GM18526 (cell line): ENCODE measurements around the gene MATCAP1.

Experiments
- POLR2A ChIP-seq: IDR thresholded peaks from 3 replicates; pipeline ENCODE4 v1.6.1; 2011; ENCODE audit not compliant: insufficient read length; ENCODE audit errors: extremely low read depth

MATCAP1 gene

DNA sequence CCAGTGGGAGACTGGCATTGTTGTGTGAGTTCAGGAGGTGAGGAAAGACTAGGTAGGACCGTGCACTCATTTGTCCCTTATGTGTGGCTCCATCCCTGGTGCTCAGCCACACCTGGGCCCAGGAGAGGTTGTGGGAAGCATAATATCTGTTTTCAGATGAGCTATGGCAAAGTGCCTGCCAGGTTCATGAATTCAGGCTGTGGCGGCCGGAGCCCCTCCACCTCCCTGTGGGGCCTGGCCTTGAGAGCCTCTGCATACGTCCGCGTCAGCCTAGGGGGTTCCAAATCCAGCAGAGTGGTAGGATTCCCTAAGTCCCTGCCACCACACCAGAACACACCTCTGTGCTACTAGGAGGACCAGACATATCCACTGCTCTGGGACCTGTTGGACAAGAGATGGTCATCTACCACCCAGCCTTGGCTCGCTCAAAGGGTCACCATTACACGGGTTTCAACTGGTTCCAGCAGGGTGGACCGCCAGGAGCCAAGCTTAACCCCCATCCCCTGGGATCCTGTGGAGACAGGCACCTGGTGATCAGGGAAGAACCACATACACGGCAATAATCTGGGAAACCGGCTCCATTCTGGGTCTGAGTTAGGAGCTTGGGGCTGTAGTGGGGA is 35.0 kb downstream of the MATCAP1 start:
- no peak for TF ChIP-seq POLR2A

DNA sequence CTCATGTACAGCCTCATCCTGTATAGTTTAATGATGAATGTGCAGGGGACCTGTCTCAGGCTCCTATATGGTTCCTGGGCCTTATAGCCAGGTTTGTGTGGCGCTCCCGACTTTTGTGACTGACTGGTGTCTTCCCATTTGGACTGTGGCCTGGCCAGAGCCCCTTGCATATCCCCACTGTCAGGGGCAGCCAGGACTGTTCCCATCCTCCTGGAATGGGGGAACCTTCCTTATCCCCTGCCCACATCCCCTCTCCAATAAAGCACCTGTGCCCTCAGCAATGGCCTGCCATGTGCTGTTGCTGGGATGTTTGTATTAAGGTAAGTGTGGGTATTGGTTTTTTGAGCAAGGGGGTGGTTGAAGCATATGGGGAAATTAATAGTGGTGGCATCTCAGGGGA is 35.5 kb downstream of the MATCAP1 start:
- TF ChIP-seq POLR2A: no peak

DNA sequence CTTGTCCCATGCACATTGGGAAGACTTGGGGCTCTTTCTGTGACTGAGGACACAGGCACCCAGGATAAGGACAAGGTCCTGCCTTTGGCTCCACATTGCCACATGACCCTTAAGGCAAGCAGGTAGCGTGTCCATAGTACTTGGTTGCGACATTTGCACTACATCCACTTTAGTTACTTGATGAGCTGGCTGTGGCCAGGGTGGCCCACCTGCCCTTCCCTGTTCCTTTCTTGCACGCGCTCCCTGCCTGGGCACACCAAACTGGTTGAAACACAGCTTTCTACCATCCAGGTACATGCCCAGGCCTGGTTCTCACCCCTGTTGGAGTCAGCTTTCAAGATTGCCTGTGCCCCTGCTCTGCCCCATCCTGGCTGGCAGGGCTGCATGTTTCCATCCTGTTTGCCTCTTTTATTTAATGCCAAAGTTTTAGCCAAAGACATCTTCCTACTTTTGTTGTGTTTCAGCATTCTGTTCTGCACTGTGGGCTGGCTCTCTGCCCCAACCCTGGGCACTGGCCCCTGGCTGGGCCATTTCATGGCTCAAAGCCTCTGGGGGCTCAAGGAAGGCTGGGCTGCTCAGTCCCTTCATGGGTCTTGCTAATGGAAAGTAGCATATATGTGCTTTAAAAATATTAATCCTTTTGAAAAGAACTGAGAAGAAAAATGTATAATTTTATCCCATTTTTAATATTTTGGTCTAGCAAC is 36.2 kb downstream of the MATCAP1 start:
- TF ChIP-seq POLR2A: no peak

DNA sequence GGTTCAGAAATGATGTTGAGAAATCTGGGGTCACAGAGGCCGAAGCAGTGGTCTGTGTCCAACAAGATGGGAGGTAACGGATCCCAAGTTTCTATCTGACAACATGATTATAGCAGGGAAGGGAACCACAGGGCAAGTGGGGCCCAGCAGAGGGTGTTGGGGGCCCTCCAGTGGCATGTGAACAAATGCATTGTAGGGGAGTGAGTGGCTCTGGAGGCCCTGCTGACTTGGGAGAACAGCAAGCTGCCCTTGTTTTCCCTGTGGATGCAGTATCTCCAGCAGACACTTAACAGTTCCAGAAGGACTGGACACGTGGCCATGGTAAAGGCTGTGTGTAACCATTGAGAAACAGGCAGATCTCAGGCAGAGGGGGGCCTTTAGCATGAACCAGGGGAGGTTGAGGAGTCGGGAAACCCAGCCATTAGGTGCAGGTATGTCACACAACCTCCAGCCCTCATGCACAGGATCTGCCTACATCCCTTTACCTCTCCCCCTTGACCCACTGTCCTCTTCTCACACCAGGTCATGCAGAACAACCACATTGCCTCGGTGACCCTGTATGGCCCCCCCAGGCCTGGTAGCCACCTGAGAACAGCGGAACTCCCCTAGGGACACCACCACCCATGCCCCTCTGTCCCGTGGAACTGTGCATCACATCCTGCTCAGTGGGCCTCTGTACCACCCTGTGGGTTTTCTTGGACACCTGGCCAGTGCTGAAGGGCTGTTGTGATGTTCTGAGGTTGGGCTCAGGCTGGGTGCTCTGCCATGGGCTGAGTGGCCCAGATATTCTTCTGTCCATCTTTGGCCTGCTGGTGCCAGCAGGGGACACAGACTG is 37.0 kb downstream of the MATCAP1 start:
- TF ChIP-seq POLR2A: no peak

DNA sequence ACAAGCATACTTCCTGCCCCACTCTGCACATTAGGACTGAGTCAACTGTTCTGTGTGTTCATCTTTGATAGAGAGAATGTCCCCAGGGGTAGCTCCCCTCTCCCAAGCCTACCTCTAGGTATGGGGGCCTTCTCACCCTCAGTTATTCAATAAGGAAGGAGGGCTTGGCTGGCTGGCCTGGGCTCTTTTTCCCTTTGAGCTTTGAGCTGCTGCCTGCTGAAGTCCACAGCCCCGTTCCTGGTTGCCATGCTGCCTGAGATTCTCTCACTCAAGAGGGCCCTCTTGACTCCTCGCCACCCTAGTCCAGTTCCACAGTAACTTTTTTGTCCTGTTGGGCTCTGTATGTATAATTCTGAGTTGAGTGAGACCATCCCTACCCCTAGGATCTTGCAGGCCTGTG is 38.0 kb downstream of the MATCAP1 start:
- no peak for TF ChIP-seq POLR2A

DNA sequence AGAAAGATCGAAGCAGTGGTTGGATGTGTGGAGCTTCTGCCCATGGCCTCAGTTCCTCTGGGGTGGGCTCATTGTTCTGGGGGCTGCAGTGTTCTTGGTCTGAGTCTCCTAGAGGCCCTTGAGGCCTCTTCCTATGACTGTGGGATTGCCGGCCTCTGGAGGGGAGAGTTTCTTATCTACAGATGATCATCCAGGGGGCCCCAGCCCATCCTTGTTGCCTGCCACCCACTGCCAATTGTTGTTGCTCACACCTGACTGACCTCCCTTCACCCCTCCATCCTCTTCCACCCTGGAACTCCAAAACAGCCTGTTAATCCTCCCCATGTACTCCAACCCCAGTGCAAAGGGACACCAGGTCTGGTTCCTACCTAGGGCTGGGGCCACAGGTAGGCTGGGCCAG is 38.8 kb downstream of the MATCAP1 start:
- TF ChIP-seq POLR2A: no peak

DNA sequence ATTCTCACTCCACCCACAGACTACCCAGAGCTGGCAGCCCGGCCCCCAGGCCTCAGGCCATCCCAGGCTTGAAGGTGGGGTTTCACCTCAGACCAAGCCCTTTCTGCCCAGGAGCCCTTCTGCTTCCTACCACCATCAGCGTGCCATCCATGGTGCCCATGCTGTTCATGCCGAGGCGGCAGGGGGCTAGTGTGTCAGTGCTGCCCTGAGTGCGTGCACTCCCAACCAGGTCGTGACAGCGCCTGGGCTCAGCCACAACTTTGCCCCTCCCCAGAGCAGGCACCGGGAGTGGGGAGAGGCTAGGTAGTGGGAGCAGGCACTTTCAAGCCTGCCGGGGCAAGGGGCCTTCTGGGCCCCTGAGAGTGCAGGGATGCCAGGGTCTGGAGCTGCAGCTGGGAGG is 41.4 kb downstream of the MATCAP1 start:
- TF ChIP-seq POLR2A: no peak

DNA sequence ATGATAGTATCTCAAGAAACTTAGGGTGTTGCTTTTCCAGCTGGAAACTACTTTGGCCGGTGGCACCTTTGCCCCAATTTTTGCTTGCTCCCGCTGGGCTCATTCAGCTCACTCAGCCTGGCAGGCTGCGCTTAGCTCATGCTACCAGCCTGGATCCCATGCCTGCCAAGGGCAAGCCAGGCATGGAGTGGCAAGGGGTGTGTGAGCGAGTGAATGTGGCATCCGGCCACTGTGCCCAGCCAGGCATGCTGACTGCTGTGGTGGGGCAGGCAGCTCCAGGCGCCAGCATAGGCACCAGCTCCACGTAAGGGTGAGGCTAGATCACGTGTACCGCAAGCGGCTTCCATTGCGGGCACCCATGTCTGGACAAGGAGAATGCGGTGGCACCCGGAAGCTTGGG is 42.4 kb downstream of the MATCAP1 start:
- no peak for TF ChIP-seq POLR2A

DNA sequence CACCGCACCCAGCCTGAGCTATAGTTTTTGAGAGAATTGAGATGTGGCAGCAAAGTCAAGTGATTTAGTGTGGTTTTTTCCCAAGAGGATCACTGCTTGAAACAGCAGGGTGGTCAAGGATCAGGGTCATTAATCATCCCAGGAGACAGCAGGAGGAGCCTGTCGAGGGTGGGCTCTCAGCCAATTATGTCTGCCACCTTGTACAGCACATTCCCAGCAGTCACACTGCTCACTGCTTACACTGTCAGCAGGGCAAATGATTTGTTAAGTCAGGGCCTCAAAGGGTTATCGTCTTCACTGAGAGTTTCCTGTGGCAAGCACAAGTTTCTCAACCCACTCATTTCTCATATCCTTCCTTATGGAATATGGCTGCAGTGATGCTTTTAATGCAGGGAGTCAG is 46.2 kb downstream of the MATCAP1 start:
- TF ChIP-seq POLR2A: no peak

DNA sequence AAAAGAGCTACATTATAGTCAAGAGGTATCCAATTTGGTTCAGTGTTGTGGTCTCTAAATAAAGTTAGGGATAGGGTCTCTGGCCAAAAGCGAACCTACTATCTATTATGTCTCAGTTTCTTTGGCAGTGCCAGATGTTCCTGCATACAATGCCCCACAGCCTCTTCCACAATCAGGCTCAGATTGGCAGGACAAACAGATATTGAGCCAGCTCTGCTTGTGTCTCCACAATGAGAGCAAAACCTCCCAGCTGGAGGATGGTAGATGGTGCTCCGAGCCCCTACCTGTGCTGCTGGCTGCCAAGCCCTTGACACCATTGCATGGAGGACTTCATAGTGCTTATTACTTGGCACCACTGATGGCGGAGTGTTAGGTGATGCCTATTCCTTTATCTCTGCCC is 54.3 kb downstream of the MATCAP1 start:
- no peak for TF ChIP-seq POLR2A

DNA sequence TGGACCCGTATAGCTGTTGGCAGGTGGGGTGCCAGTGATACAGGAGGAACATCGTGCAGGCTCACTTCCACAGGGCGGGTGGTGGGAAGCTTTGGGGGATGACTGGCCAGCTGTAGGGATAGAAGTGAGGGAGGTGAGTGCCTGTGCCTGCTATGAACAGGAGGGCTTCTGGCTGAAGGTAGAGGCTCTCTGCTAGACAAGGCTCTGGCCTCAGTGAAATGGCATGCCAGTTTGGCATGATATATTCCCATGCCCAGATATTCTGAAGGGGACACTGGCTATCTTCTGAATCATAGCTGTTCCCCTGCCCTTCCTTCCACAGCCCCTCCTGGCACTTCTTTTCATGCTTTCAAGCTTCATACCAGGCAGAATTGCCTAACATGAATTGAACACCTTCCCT is 54.9 kb downstream of the MATCAP1 start:
- no peak for TF ChIP-seq POLR2A

DNA sequence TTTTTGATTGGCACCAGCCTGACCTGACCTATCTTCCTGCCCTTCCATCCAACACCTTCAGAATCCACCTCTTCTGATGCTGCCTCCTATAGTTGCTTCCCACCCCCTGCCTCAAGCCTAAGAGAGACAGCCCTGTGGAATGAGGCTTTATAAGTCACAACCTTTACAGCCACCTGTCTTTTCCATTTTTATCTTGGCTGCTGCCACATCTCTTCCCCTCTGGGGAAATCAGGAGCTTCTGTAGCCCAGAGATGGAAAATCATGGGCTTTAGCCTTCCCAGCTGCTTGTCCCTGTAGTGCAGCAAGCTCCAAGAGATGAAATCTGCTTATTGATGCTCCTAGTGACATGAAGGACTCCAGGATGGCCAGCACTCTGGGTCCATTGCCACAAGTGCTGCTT is 55.3 kb downstream of the MATCAP1 start:
- TF ChIP-seq POLR2A: no peak
